Ishikawa (cell line): ENCODE results near the gene B4GALNT3.

Experiments used
- CEBPB ChIP-seq: IDR thresholded peaks from 2 replicates; pipeline ENCODE4 v1.6.1; 2012
- EP300 ChIP-seq: IDR thresholded peaks from 2 replicates; pipeline ENCODE4 v1.6.1; 2012; ENCODE audit warnings: borderline replicate concordance
- FOXM1 ChIP-seq: IDR thresholded peaks from 2 replicates; pipeline ENCODE4 v1.6.1; 2012; ENCODE audit warnings: low read depth, borderline replicate concordance
- NFIC ChIP-seq: IDR thresholded peaks from 2 replicates; pipeline ENCODE4 v1.6.1; 2012
- RAD21 ChIP-seq: IDR thresholded peaks from 2 replicates; pipeline ENCODE4 v1.6.1; 2012; ENCODE audit warnings: low read depth
- TCF12 ChIP-seq: IDR thresholded peaks from 2 replicates; pipeline ENCODE4 v1.6.1; 2012; ENCODE audit warnings: low read depth
- TEAD4 ChIP-seq: IDR thresholded peaks from 2 replicates; pipeline ENCODE4 v1.6.1; 2012
- ZBTB7A ChIP-seq: IDR thresholded peaks from 2 replicates; pipeline ENCODE4 v1.6.1; 2012; ENCODE audit warnings: low read depth

DNA sequence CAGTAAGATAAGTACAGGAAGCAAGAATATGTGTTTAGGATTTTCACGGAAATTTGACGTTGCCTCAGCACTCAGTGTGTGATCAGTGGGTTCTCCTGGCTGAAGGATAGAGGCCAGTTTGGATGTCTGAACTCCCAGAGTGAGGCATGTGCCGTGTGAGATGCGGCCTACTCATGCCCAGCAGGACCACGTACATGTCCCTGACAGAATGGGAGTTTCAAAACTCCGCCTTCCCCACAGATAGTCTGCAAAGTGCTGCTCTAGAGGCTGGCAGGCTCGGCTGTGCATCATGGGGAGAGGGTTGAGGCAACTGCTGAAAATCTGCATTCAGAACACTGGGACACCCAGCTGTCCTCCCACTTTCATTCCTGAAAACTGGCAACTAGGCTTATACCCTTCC is 145.2 kb downstream of the B4GALNT3 start:
- TF ChIP-seq EP300 (no peak), RAD21 (no peak), CEBPB (no peak), ZBTB7A (no peak), TCF12 (no peak), NFIC (no peak), FOXM1 (no peak), TEAD4 (no peak)
